HG03103 (cell line): ENCODE results near the gene SOWAHC.
A peak's percentile ranks its signal among the peaks of the same experiment; 100 is the strongest.
"Not testable (repeated sequence)": the region's sequence is repeated elsewhere in the genome, so short reads cannot be mapped to it uniquely, and the experiment has no call there.

Experiments used
- ATAC-seq: cut with Tn5 transposase; IDR thresholded peaks from one replicate; pipeline ENCODE4 v1.9.1; 2021; ENCODE audit warnings: low read depth; ENCODE audit not compliant: unreplicated experiment

The SOWAHC gene

GRCh38 chr2:109613922-109614714 is at the start of gene SOWAHC, which contains the start of gene SEPTIN10:
SOWAHC (plus strand) TSS chr2:109614364; CDS start chr2:109614490, 126 bp downstream.
SEPTIN10 (minus strand) TSS chr2:109613966; CDS start chr2:109613827, 139 bp downstream.
- ATAC-seq, result peak; percentile 72

GRCh38 chr2:109575373-109575772 is 38.8 kb upstream of the SOWAHC start:
- no peak for ATAC-seq

- ATAC-seq, result not testable (repeated sequence)
These were observed 36.5 kb upstream of the SOWAHC start for GRCh38 chr2:109577630-109578029.

- peak; percentile 56 for ATAC-seq
These were observed 31.0 kb upstream of the SOWAHC start for GRCh38 chr2:109582928-109583895.

GRCh38 chr2:109586687-109587086 is 27.5 kb upstream of the SOWAHC start:
- no peak for ATAC-seq

- ATAC-seq, result no peak
These were observed 23.0 kb upstream of the SOWAHC start for GRCh38 chr2:109591206-109591605.

GRCh38 chr2:109592905-109593304 is 21.3 kb upstream of the SOWAHC start:
- ATAC-seq, result no peak

GRCh38 chr2:109594246-109594885 is 19.8 kb upstream of the SOWAHC start:
- ATAC-seq, result no peak

GRCh38 chr2:109595644-109596043 is 18.5 kb upstream of the SOWAHC start:
- no peak for ATAC-seq

- no peak for ATAC-seq
These were observed 16.9 kb upstream of the SOWAHC start for GRCh38 chr2:109597283-109597682.

- no peak for ATAC-seq
These were observed 12.4 kb upstream of the SOWAHC start for GRCh38 chr2:109601783-109602182.

- ATAC-seq, result no peak
These were observed 11.5 kb upstream of the SOWAHC start for GRCh38 chr2:109602617-109603188.

GRCh38 chr2:109604597-109604996 is 9.6 kb upstream of the SOWAHC start:
- no peak for ATAC-seq

GRCh38 chr2:109607766-109608165 is 6.4 kb upstream of the SOWAHC start:
- no peak for ATAC-seq

GRCh38 chr2:109609352-109610024 is 4.7 kb upstream of the SOWAHC start:
- no peak for ATAC-seq

GRCh38 chr2:109611467-109612095 is 2.6 kb upstream of the SOWAHC start:
- ATAC-seq, result no peak

- ATAC-seq, result peak; percentile 21
These were observed 863 bp upstream of the SOWAHC start for GRCh38 chr2:109613081-109613921.
